ENCODE data around the gene NRXN3.

DNA sequence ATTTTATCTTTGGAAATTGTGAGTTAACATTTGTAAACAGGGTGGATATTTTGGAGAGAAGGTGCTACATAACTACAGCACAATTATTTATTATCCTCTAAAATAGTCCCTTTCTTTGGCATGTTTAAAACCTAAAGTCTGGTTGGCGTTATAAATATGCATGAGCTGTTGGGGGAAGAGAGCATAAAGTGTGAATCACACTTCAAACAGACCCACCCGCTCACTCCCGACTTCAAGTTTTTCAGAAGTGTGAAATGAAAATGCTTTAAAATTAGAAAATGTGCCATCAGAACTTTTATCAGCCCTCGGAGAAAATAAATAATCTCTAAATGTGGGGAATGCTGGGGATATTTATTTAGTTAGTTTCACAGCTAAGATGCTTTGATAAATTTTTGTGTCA is 1006.9 kb downstream of the NRXN3 start:
- no peak for TF ChIP-seq EZH2 (IDR thresholded peaks at IDR 0.05; ENCODE audit: borderline replicate concordance, insufficient read depth, low read depth, low read length, poor library complexity, severe bottlenecking)
- TF ChIP-seq, protein P1, sequence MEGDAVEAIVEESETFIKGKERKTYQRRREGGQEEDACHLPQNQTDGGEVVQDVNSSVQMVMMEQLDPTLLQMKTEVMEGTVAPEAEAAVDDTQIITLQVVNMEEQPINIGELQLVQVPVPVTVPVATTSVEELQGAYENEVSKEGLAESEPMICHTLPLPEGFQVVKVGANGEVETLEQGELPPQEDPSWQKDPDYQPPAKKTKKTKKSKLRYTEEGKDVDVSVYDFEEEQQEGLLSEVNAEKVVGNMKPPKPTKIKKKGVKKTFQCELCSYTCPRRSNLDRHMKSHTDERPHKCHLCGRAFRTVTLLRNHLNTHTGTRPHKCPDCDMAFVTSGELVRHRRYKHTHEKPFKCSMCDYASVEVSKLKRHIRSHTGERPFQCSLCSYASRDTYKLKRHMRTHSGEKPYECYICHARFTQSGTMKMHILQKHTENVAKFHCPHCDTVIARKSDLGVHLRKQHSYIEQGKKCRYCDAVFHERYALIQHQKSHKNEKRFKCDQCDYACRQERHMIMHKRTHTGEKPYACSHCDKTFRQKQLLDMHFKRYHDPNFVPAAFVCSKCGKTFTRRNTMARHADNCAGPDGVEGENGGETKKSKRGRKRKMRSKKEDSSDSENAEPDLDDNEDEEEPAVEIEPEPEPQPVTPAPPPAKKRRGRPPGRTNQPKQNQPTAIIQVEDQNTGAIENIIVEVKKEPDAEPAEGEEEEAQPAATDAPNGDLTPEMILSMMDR (IDR thresholded peaks at IDR 0.05): no peak
